Measurements from ENCODE around the gene LSP1.
"Not testable (repeated sequence)": the region's sequence is repeated elsewhere in the genome, so short reads cannot be mapped to it uniquely, and the experiment has no call there.

LSP1 gene

GRCh38 chr11:1879342-1879940 lies 26.6 kb downstream of the LSP1 start:
- DNase-seq = no peak

DNA sequence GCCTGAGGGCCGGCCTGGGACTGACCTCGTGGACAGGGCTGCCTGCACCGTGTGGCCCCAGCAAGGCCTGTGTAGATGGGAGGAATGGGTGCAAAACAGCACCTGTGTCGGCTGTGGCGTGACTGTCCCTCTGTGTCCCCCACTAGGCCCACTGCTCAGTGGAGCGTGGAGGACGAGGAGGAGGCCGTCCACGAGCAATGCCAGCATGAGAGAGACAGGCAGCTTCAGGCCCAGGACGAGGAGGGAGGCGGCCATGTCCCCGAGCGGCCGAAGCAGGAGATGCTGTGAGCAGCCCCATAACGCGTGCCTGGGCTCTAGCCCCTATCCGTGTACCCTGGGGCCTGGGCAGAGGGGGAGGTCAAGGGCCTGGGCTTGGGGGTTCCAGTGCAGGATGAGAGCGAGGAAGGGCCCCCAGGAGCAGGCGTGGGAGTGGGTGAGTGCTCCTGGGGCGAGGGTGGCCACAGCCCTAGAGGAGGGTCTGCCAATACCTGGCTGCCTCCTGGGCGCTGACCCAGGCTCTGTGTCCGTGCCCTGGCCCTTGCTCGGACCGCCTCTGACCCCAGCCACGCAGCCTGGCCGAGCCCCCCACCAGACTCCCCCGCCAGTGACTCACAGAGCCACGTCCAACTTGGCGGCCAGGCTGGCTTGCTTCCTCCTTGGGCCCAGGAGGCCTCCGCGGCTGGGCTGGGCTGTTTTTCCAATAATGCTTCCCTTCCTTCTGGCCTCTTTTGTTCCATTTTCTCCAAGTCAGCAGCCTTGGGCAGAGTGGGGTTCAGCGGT lies 27.2 kb downstream of the LSP1 start:
- no peak for DNase-seq

- DNase-seq = no peak
These were observed 28.0 kb downstream of the LSP1 start for GRCh38 chr11:1880746-1881441.

DNA sequence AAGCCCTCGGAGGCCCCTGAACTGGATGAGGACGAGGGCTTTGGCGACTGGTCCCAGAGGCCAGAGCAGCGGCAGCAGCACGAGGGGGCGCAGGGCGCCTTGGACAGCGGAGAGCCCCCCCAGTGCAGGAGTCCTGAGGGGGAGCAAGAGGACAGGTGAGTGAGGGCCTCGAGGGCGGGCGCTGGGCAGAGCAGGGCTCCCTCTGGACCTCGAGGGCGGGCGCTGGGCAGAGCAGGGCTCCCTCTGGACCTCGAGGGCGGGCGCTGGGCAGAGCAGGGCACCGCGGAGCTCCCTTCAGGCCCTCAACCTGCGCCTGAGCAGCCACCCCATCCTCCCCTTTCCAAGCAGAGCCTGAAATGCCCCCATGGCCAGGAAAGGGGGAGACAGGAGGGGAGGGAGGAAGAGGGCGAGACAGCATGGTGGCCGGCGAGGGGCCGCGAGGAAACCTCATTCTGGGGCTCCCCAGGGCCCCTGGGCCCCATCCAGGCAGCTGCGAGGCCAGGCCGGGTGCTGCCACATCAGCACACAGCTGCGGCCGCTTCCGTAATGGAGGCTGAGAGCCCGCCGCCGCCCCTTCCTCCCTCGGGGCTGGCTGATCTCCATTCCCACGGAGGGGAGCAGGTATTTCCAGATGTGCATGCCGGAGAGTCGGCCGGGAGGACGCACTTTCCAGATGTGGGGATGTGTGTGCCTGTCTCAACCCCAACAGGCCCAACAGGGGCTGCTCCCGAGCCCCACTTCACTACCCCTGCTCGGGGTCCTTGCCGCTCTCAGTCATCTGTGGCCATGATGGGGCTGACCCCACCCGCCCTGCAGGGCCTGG lies 28.8 kb downstream of the LSP1 start:
- DNase-seq = no peak

DNA sequence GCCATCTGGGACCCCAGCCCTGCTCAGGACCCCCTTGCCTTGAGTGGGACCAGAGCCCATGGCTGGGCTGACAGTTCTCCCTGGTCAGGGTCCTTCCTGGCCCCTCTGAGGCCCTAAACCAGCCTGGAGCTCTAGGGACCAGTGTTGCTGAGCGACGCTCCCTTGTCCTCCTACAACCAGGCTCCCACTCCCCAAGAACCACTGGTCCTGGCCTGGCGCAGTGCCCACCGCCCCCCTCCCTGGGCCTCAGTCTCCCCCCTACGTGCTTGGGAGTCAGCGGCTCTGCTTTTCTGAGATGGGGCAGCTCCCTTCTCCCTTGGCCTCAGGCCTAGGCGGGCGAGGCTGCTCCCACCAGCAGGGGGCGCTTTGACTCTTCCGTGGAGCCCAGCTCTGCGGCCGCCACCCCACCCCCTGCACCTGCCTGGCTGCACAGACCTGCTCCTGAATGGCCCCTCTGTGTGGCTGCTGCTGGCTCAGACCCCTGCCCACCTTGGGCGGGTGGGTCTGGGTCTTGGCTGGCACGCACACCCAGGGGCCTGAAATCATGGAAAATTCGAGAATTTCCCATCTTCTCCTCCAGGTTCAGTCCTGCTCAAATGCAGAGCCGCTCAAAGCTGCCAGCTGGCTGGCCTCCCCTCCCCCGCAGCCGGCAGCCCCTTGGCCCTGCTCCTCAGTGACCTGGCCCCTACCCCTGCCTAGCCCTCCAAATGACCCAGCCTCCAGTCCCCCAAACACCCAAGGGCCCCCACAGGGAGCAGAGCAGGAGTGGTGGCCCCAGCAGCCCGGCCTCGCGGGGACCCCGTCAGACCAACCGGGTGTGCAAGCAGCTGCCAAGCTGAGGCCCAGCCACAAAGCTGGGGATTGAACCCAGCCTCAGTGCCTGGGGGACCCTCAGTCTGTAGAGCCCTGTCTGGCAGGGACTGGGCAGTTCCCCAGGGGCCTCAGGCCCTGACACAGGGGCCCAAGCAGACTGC lies 29.7 kb downstream of the LSP1 start:
- peak; percentile 71 for DNase-seq

DNA sequence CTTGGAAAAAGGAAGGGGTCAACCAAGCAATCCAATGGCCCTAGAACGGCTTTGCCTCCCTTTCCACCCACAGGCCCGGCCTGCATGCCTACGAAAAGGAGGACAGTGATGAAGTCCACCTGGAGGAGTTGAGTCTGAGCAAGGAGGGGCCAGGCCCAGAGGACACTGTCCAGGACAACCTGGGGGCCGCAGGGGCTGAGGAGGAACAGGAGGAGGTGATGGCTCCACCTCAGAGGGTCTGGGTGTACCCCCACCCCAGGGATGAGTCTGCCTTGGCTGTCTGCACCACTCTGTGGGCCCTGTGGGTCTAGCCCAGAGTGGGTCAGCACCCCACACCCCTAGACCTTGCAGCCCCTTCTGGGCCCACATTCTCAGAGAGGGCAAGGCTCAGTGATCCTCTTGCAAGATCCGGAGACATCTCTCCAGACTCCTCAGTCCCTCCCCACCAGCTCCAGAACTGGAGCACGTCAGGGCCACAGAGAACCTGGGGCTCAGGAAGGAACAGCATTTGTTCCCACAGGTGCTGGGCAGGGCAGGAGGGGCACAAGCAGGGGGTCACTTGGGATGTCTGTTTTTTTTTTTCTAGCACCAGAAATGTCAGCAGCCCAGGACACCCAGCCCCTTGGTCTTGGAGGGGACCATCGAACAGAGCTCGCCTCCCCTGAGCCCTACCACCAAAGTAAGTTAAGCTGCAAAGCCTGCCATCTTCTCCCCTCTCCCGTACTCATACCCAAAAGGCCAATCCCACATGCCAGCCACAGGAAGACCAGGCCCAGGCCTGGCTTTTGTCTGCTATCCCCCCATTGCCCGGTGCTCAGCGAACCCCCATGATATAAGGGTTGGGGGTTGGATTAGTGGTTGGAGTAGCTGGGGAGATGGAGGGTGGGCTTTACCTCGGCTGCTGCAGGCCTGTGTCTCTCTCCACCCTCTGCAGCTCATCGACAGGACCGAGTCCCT lies 30.7 kb downstream of the LSP1 start:
- no peak for DNase-seq

GRCh38 chr11:1884303-1884700 lies 31.4 kb downstream of the LSP1 start:
- DNase-seq = no peak

DNA sequence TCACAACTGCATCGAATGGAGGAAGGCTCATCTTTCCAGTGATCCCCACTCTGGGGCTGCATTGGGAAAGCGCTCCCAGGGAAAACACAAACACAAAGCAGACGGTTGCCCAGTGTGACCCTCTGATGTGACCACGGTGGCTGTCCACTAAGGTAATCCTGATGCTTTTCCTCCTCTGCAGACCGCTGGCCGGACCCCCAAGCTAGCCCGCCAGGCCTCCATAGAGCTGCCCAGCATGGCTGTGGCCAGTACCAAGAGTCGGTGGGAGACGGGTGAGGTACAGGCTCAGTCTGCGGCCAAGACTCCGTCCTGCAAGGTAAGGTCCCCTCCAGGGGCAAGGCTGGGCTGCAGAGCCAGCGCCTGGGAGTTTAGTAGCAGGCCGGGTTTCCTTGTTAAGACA lies 33.7 kb downstream of the LSP1 start:
- DNase-seq = not testable (repeated sequence)

DNA sequence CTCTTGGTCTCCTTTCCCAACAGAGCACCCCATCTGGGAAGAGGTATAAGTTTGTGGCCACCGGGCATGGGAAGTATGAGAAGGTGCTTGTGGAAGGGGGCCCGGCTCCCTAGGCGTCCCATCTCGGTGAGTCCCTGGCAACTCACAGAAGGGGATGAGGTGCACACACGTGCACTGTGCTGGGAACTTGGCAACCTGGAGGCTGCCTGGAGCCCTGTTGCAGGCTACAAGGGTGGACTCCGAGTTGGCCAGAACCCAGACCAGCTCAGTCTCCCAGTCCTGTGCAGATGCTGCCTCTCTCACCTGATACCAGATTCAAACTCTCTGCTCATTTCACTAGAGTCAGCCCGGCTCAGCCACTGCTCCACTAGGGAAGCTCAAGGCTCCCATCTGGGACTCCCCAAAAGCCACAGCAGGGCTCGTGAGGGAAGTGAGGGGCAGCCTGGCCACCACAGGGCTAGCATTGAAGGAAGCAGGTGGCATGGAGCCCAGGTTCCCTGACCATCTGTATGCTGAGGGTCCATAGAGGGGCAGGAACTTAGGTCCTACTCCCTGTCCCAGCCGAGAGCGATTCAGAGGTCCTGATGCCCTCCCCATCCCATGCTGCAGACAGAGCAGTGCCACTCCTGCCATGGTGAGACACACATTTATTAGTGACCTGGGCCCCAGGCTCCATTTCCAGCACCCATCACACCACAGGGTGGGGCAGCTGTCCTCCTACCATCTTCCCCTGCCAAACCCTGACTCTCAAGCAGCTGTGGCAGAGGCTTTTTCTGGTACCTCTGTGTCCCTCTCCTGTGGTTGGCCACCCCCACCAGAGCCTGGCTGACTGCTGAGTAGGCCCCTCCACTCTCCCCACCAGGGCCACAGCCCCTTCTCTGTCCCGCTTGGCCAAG lies 34.8 kb downstream of the LSP1 start:
- DNase-seq = no peak

GRCh38 chr11:1888347-1888753 lies 35.5 kb downstream of the LSP1 start:
- DNase-seq = no peak

DNA sequence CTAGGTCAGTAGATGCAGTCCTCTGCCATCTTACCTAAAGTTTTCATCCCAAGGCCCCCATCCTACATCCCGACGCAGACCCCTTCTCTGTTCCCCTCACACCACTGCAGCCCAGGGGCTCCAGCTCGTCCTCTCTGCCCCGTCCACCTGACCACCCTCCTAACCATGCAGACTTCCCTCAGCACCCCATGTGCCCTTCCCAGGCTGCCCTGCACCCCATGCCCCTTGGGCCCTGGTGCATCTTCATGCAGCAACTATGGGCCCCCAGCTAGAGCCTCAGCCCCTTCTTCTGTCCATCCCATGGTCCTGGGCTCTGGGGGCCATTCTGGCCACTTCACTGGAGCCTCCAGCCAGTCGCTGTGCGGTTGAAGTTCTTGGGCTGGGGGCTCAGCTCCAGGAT lies 35.9 kb downstream of the LSP1 start:
- no peak for DNase-seq

DNA sequence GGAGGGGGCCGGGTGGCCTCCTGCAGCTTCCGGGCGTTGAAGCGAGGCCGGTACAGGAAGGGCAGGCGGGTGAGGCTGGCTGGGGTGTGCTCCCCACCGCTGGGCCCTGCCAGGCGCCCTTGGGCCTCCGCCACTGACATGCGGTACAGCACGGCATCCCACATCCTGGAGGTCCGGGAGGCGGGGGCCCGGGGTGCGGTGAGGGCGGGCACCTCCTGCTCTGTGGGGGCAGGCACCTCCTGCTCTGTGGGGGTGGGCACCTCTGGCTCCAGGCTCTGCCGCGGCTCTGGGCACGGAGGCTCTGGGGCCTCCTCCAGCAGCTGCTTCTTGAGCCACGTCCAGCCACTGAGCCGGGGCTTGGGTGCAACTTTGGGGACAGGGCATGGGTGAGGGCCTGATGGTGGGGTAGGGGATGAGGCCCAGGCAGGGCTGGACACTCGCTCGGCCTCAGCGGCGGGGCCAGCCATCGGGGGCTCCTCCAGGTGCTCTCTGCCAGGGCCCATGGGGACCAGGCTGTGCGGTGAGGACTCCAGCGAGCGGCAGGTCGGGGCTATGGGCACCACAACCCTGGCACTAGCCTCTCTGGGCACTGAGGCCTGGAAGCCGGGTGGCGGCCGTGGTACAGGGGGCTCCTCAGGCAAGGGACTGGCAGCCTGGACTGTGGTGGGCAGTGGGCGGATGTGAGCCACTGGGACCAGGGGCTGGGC lies 36.5 kb downstream of the LSP1 start:
- peak; percentile 67 for DNase-seq

GRCh38 chr11:1889941-1890855 lies 37.3 kb downstream of the LSP1 start:
- DNase-seq = peak; percentile 35

GRCh38 chr11:1890856-1891830 lies 38.3 kb downstream of the LSP1 start:
- DNase-seq = no peak

- DNase-seq = no peak
These were observed 38.9 kb downstream of the LSP1 start, which contains the start of gene PRR33 for GRCh38 chr11:1891831-1892115. TSS of gene PRR33 (minus strand) at chr11:1891895. CDS start at chr11:1890584, 1,311 bp downstream.

GRCh38 chr11:1892116-1892515 lies 39.2 kb downstream of the LSP1 start:
- DNase-seq = no peak

- no peak for DNase-seq
These were observed 39.7 kb downstream of the LSP1 start for GRCh38 chr11:1892558-1892957.
